ENCODE data around the gene ITFG1.

- TF ChIP-seq POLR2A (IDR thresholded peaks at IDR 0.05; ENCODE audit: low read length) (no peak), GATA1 (IDR thresholded peaks at IDR 0.05; ENCODE audit: low read depth, low read length) (no peak)
Measured at GRCh38 chr16:47323241-47323640, 137.6 kb downstream of the ITFG1 start.

Measured in erythroblast (primary cell).